ENCODE measurements around the gene IRF9. TPM values are rescaled to one million over a fixed set of nuclear protein-coding genes. Genes with fewer than 3 reads are reported as not detected.

Gene IRF9
- total RNA-seq, 1 experiment from 2014 or later = 27.6 TPM

DNA sequence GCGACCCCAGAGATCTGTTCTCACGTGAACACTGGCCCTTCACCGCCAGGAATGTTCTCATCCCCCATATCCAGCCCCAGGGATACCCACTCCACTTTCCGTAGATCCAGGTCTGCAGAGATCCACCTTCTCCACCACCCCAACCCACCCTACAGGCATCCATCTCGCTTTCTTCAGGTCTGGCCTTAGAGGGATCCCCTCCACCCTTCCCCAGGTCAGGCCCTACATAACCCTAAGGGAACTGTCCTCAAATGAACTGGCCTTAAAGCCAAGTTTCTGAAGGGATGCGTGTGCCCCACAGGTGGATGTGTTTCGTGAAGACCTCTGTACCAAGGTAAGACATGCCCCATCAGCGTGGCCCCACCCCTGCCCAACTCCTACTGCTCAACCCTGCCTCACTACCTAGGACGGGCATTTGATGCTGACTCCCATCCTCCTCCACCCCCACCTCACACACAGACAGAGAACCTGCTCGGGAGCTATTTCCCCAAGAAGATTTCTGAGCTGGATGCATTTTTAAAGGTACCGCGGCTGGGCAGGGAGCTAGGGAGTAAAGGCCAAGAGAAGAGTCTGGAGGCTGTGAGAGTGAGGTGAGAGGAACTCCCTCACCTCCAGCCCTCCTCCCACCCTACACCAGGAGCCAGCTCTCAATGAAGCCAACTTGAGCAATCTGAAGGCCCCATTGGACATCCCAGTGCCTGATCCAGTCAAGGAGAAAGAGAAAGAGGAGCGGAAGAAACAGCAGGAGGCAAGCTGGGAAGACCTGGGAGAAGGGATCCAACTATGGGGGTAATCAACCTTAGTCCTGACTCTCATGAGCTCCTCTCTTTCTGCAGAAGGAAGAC, 24.2 kb upstream of the IRF9 start:
- WGBS (ENCODE audit: extremely low coverage, insufficient read length, low lambda C conversion rate) = no CpG with 5 or more reads among the region's 13 CpGs
- H4K20me1 ChIP-seq (ENCODE audit: control insufficient read depth, insufficient read depth, insufficient read length) = no peaks in the 10 kb centered on the region
- H3K23ac ChIP-seq (ENCODE audit: insufficient read length, low read depth, low read length) = no peak overlapping the region
- H3K9ac ChIP-seq (ENCODE audit: extremely low read depth, insufficient read length, low read length) = no peak overlapping the region
- no peak for DNase-seq
- H3K4me1 ChIP-seq (ENCODE audit: insufficient read depth, low read length) = no peaks in the 10 kb centered on the region
- no peak overlapping the region for H2BK12ac ChIP-seq (ENCODE audit: insufficient read length, low read depth, low read length)
- no peak overlapping the region for H4K91ac ChIP-seq (ENCODE audit: insufficient read length, low read depth, low read length)
- H4K5ac ChIP-seq (ENCODE audit: insufficient read length, low read depth, low read length) = no peak overlapping the region
- H3K79me1 ChIP-seq (ENCODE audit: insufficient read depth, low read depth, low read length, poor library complexity, severe bottlenecking) = peaks cover 2% of the 10 kb centered on the region
- TF ChIP-seq, protein P1, sequence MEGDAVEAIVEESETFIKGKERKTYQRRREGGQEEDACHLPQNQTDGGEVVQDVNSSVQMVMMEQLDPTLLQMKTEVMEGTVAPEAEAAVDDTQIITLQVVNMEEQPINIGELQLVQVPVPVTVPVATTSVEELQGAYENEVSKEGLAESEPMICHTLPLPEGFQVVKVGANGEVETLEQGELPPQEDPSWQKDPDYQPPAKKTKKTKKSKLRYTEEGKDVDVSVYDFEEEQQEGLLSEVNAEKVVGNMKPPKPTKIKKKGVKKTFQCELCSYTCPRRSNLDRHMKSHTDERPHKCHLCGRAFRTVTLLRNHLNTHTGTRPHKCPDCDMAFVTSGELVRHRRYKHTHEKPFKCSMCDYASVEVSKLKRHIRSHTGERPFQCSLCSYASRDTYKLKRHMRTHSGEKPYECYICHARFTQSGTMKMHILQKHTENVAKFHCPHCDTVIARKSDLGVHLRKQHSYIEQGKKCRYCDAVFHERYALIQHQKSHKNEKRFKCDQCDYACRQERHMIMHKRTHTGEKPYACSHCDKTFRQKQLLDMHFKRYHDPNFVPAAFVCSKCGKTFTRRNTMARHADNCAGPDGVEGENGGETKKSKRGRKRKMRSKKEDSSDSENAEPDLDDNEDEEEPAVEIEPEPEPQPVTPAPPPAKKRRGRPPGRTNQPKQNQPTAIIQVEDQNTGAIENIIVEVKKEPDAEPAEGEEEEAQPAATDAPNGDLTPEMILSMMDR (conservative IDR thresholded peaks at IDR 0.05) = no peak
- H3K9me3 Mint-ChIP-seq = 0 out of 5 replicates have a peak, but pooled peaks cover 0 to 2% of the 10 kb centered on the region in 2 experiments
- peak overlapping the region; percentile 82 to 85 for H3K4me3 Mint-ChIP-seq
- no peak overlapping the region for H3K14ac ChIP-seq (ENCODE audit: insufficient read depth, low read length)
- peaks cover 10% of the 10 kb centered on the region for H3K23me2 ChIP-seq (ENCODE audit: insufficient read length, low read depth, low read length, poor library complexity, severe bottlenecking)
- H3K56ac ChIP-seq (ENCODE audit: insufficient read length, low read depth, low read length) = no peak overlapping the region
- H3K79me2 ChIP-seq (ENCODE audit: insufficient read depth, low read length) = peaks cover 3% of the 10 kb centered on the region; the same call in 1 of the 2 replicates
- H2BK20ac ChIP-seq (ENCODE audit: low read depth, low read length, poor library complexity, severe bottlenecking) = no peak overlapping the region
- peaks cover 30 to 33% of the 10 kb centered on the region in 2 experiments for H3K4me1 Mint-ChIP-seq
- H3K27ac ChIP-seq (ENCODE audit: insufficient read length, low read depth, low read length) = no peak overlapping the region
- peak overlapping the region in 2 of 3 experiments; percentile 53 to 75; a peak in 2 of 7 replicates for H3K27ac Mint-ChIP-seq
- H3K9me3 ChIP-seq (ENCODE audit: control insufficient read depth, low read depth, low read length) = no peaks in the 10 kb centered on the region
- no peak overlapping the region for H3K4ac ChIP-seq (ENCODE audit: low read depth, low read length)
- H2AFZ ChIP-seq (ENCODE audit: low read length) = no peak overlapping the region
- H3K27me3 Mint-ChIP-seq (ENCODE audit: low read depth) = no peaks in the 10 kb centered on the region
- no peak overlapping the region for H3T11ph ChIP-seq (ENCODE audit: low read length)
- no peak overlapping the region for H2BK15ac ChIP-seq (ENCODE audit: low read depth, low read length)
- H2AK5ac ChIP-seq (ENCODE audit: insufficient read length, low read length) = no peak overlapping the region
- no peak overlapping the region for H3K18ac ChIP-seq (ENCODE audit: insufficient read length, low read depth, low read length)
- no peak overlapping the region for H2BK120ac ChIP-seq (ENCODE audit: low read depth, low read length, poor library complexity, severe bottlenecking)
- no peak overlapping the region for H2BK5ac ChIP-seq (ENCODE audit: insufficient read length, low read length)
- H3K36me3 Mint-ChIP-seq (ENCODE audit: insufficient read depth in 1 of 3, low read depth in 3 of 3) = peaks cover 22 to 34% (median 27%) of the 10 kb centered on the region in 3 experiments
- H3K4me2 ChIP-seq (ENCODE audit: insufficient read depth, insufficient read length, low read length) = peak overlapping the region; percentile 58
- H4K8ac ChIP-seq (replicated peaks; ENCODE audit: insufficient read length, low read depth, low read length) = no peak overlapping the region
- H3K27me3 ChIP-seq (ENCODE audit: insufficient read depth, low read length) = no peaks in the 10 kb centered on the region

Measured in H9 (cell line).